LoVo (cell line): Measurements from ENCODE around the gene MUCL3.
"Not testable (repeated sequence)": the region's sequence is repeated elsewhere in the genome, so short reads cannot be mapped to it uniquely, and the experiment has no call there.

Source experiments
- DNase-seq: peaks from one replicate; pipeline ENCODE4 v3.0.0-alpha.2; 2016; ENCODE audit warnings: low spot score

Gene MUCL3

DNA sequence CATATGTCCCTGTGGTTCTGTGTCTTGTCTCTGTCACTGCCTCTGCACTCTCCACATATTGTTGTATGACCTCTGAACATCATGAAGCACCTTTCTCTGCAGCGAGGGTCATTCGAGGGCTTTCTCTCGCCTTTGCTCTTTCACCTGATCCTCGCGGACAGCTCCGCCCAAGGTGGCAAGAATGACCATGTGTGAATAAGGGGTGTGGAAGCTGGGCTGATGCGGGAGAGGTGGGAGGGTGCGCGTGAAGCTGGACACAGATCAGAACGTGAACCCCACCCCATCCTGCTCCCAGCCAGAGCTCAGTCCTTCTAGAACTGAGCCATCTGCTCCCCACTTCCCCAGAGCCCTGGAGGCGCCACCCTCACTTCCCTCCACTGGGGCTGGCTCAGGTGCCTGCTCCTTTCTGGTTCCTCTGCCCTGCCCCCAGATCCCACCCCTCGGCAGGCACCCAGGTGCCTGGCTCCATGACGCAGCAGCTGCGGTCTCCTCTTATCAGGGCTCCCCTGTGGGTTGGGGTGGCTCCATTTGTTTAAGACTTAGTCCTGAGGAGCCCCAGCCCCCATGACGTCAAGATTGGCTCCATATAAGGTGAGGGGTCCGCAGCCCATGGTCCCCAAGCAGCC, at the start of gene MUCL3:
MUCL3 (plus strand) TSS at position 613 of the 626 bp plus-strand sequence. CDS start 27 bp downstream, outside the sequence.
- no peak for DNase-seq

DNA sequence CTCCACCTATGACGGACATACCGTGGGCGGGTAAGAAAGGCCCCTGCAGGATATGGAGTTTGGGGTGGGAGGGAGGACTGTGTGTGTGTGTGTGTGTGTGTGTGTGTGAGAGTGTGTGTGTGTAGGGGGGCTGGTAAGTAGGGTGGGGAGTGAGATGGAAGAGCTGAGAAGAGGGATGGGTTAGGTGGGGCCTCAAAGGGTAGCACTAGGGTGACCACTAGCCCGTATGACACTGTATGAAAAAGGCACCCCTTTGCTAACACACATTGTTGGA, 49.4 kb upstream of the MUCL3 start:
- no peak for DNase-seq

DNA sequence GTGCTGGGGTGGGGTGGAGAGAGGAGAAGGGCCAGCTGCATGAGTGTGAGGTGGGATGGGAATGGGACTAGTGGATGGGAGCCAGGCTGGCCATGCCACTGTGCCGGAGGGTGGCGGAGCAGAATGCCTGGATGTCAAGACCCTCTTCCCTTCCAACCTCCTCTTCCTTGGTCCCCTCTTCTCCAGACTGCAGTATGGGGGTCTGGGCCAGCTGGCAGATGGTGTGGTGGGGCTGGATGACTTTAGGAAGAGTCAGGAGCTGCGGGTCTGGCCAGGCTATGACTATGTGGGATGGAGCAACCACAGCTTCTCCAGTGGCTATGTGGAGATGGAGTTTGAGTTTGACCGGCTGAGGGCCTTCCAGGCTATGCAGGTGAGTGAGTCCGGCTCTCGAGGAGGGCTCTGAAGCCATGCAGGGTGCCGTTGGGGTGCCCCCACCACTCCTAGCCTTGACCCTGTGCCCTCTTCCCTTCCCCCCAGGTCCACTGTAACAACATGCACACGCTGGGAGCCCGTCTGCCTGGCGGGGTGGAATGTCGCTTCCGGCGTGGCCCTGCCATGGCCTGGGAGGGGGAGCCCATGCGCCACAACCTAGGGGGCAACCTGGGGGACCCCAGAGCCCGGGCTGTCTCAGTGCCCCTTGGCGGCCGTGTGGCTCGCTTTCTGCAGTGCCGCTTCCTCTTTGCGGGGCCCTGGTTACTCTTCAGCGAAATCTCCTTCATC, 48.8 kb upstream of the MUCL3 start:
- no peak for DNase-seq

DNA sequence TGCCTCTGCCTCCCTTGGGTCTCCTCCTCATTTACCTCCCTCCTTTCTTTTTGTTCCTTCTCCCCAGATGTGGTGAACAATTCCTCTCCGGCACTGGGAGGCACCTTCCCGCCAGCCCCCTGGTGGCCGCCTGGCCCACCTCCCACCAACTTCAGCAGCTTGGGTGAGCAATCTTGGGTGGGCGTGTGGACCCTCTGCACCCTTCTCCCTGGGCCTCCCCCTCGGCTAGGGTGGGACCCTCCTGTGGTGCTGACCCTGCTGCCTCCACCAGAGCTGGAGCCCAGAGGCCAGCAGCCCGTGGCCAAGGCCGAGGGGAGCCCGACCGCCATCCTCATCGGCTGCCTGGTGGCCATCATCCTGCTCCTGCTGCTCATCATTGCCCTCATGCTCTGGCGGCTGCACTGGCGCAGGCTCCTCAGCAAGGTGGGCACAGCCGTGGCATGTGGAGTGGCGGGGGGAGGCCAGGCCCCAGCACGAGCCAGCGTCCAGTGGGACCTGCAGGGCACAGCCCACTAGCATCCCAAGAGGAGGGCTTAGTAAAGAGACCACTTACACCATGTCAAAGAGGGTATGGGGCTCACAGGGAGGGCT, 47.7 kb upstream of the MUCL3 start:
- DNase-seq, result no peak

GRCh38 chr6:30893666-30894065, 47.1 kb upstream of the MUCL3 start:
- DNase-seq, result no peak

- DNase-seq, result no peak
Observed at GRCh38 chr6:30894381-30894780, 46.4 kb upstream of the MUCL3 start.

GRCh38 chr6:30894935-30895334, 45.8 kb upstream of the MUCL3 start:
- DNase-seq, result no peak

DNA sequence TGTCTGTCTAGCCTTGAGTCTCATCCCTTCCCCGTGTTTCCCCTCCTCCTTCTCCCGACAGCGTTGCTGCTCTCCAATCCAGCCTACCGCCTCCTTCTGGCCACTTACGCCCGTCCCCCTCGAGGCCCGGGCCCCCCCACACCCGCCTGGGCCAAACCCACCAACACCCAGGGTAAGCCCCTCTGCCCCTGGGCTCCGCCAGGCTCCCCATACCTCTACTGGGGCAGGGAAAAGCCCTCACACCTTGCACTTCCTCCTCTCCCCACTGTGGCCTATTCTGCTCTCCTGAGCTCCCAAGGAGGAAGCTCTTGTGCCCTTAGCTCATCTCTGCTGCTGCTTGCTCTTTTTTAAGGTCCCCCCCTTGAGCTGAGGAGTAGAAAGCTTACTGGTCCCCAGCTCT, 45.4 kb upstream of the MUCL3 start:
- no peak for DNase-seq

DNA sequence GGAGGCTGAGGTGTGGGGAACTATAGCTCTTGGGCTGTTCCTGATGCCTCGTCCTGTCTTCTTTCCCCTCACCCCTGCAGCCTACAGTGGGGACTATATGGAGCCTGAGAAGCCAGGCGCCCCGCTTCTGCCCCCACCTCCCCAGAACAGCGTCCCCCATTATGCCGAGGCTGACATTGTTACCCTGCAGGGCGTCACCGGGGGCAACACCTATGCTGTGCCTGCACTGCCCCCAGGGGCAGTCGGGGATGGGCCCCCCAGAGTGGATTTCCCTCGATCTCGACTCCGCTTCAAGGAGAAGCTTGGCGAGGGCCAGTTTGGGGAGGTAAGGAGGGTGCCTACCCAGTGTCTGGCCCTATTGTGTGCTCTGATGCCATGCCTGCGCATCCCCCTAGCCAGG, 44.2 kb upstream of the MUCL3 start:
- no peak for DNase-seq

GRCh38 chr6:30897882-30898281, 42.9 kb upstream of the MUCL3 start:
- DNase-seq, result no peak

GRCh38 chr6:30898750-30899360, 41.9 kb upstream of the MUCL3 start:
- no peak for DNase-seq

DNA sequence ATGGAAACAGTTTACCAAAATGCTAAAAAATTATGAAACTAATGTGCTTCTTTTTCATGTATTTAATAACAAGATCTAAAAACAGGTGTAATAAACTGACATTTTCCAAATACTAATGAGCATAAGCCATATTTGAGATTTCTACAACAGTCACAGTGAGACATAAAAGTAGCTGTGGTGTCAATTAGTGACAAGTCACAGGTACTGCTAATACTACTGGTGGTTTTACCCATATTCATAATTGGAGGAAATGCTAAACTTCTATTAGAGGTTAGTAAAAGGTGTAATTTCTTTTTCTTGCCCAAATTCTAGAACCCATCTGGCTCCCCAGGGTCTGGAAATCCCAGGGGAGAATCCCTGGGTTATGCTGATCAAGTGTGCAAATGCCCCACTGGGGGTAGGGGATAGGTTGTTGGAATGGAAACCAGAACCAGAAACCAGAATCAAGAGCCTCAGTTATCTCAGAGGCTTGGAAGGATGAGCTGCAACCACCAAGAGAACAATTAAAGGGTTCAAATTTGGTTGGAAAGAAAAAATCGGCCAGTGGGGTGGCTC, 39.8 kb upstream of the MUCL3 start:
- no peak for DNase-seq

DNA sequence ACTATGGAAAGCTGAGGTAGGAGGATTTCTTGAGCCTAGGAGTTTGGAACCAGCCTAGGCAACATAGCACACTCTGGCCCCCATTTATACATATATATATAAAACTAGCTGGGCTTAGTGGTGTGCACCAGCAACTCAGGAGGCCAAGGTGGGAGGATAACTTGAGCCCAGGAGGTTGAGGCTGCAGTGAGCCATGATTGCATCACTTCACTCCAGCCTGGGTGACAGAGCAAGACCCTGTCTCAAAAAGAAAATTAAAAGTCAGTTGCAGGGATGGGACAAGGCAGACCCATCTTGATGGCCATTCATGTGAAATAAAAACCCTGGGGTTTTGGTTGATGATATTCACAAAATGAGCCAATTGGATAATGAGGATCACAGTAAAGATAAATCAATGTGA, 39.3 kb upstream of the MUCL3 start:
- no peak for DNase-seq

GRCh38 chr6:30902196-30902595, 38.6 kb upstream of the MUCL3 start:
- DNase-seq, result not testable (repeated sequence)

- DNase-seq, result no peak
Observed at GRCh38 chr6:30902709-30903108, 38.1 kb upstream of the MUCL3 start.

DNA sequence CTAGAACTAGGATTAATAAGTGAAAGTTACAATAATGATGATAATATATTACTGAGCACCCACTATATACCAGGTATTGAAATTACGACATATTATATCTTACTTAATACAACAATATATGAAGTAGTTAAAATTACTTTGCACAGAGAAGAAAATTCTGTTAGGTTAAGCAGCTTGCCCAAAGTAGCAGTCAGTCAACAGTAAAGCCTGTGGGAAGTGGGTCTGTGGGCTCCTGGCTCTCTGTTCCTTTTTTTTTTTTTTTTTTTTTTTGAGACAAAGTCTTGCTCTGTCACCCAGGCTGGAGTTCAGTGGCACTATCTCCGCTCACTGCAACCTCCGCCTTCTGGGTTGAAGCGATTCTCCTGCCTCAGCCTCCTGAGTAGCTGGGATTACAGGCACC, 37.5 kb upstream of the MUCL3 start:
- no peak for DNase-seq

GRCh38 chr6:30907290-30907757, 33.4 kb upstream of the MUCL3 start:
- DNase-seq, result peak; percentile 29

DNA sequence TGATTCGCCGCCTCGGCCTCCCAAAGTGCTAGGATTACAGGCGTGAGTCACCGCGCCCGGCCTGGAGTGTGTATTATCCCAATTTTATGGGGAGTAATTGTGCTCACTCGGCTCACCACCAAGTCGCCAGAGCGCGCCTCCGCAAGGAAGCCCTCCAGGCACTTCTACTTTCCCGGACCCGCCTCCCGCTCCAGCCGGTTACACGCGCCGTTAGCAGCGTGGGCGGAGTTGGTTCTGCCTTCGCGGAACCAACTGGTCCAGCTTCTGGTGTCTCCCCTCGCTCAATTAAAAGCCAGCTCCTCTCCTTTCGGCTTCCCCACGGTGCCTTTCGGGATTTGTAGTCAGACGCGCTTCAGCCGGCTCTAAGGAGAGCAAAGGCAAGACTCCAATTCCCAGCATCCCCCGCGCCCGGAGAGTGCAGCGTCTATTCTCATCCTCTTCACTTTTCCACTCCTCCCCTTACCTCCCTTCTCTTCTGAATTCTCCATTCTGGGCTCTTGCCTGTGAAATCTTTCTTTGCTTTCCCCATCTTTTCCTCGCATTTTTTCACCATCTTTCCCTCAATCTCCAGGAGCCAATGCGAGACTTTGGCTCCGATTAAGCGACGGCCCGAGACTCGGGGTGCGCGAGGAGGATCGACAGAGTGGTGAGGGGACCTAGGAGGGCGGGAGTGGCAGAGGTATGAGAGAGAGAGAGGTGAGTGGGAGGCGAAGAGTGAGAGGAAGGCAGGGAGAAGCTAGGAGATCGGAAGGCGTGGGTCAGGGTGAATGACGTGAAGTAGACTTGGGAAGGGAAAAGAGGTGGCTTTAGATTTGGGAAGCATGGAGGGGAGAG, 32.8 kb upstream of the MUCL3 start, which contains the start of gene GTF2H4:
GTF2H4 (plus strand) TSS at position 450 of the 834 bp plus-strand sequence.
- peak; percentile 98 for DNase-seq

DNA sequence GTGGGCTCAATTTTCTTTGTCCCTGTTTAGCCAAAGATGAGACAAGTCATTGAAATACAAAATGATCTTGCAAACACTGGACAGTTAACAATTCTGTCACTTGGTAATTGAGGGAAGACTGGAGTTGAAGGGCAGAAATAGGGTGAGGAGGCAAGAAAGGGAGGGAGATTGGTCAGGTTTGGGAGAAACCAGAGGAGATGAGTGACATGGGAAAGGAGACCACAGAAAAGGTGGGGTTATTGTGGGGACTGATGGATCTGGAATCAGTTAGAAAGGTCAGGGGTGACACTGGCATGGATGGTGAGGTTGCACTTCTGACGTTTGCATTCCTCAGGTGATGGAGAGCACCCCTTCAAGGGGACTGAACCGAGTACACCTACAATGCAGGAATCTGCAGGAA, 32.1 kb upstream of the MUCL3 start:
- no peak for DNase-seq

- not testable (repeated sequence) for DNase-seq
Observed at GRCh38 chr6:30910473-30910872, 30.3 kb upstream of the MUCL3 start.

DNA sequence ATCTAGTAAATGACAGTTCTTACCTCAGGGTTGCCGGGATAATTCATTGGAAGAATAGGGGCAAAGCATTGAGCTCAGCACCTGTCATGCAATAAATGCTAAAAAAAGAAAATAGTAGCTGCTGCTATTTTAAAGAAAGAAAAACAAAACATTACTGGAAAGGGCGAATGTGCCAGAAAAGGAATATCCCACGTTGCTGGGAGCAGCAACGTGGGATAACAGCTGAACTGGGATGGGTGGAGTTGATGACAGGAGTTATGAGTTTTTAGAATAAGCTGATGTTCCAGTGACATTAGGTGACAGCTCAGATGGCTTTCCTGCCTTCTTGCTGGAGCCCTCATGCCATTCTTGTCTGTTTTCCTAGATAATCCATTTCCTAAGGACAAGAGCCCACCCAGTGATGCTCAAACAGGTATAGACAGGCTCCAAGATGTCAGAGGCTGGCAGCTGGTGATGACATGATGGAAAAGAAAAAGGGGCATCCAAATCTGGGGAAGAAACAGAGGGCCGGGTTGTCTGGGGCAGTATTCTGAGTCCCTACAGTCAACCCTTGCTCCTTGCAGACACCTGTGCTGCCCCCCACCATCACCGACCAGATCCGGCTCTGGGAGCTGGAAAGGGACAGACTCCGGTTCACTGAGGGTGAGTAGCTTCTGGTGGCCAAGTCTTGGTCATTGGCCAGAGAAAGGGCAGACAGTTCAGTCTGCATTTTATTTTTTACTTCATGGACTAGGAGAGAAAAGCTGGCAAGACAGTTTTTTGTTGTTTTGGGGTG, 27.8 kb upstream of the MUCL3 start:
- no peak for DNase-seq
